Vagina (tissue), 2 donors: ENCODE measurements around the gene SLC25A21. TPM values are rescaled to one million over a fixed set of nuclear protein-coding genes. Genes with fewer than 3 reads are reported as not detected.

ENCODE experiments used
- DNase-seq, 2 donors: peaks; one replicate each; pipeline ENCODE4 v3.0.0-alpha.2; 2017; ENCODE audit errors: extremely low spot score in 2 of 2
- H3K27ac ChIP-seq: fragments of 200-600 bp; sonication (generic); one replicate; pipeline ENCODE4 v1.5.1; 2019
- H3K27me3 ChIP-seq: fragments of 200-600 bp; sonication (generic); one replicate; pipeline ENCODE4 v1.5.1; 2019
- H3K36me3 ChIP-seq, 2 donors: fragments of 200-600 bp; sonication (generic); one replicate each; pipeline ENCODE4 v1.5.1; 2017 to 2019
- H3K4me1 ChIP-seq: fragments of 200-600 bp; sonication (generic); one replicate; pipeline ENCODE4 v1.5.1; 2019
- H3K4me3 ChIP-seq, 2 donors: fragments of 200-600 bp; sonication (generic); 1 replicate in 1 of 2; 2 replicates in 1 of 2; pipeline ENCODE4 v1.5.1; 2016 to 2019
- H3K9me3 ChIP-seq: fragments of 200-600 bp; sonication (generic); one replicate; pipeline ENCODE4 v1.5.1; 2019
- CTCF ChIP-seq, 3 experiments: fragments of 450-650 bp in 2 of 3; fragments of 200-600 bp in 1 of 3; sonication (generic) in 1 of 3; IDR thresholded peaks; one replicate each; pipeline ENCODE4 v1.5.1; 2017 to 2019; ENCODE audit warnings: antibody characterized with exemption in 3 of 3, mild to moderate bottlenecking in 2 of 3, moderate library complexity in 2 of 3
- POLR2A ChIP-seq, 2 donors: fragments of 450-650 bp; IDR thresholded peaks; one replicate each; pipeline ENCODE4 v1.6.1; 2017; ENCODE audit warnings: antibody characterized with exemption in 2 of 2, mild to moderate bottlenecking in 2 of 2, moderate library complexity in 2 of 2
- POLR2AphosphoS5 ChIP-seq, 2 donors: sonication (generic); formaldehyde crosslinking; IDR thresholded peaks; one replicate each; pipeline ENCODE4 v1.9.0; 2017; ENCODE audit warnings: antibody characterized with exemption in 2 of 2, mild to moderate bottlenecking in 2 of 2, low read depth in 1 of 2; ENCODE audit not compliant: insufficient read depth in 1 of 2
- intact Hi-C: fragments of 100-400 bp; cut with DNase I; formaldehyde crosslinking; loops from one replicate; pipeline ENCODE4 v1.15.1; 2023
- total RNA-seq: library from RNA; depleted of rRNA; stranded (reverse); fragments of >200 nt; gene quantifications from one replicate; pipeline ENCODE4 v1.2.3, GENCODE V29; 2016

SLC25A21 gene
- total RNA-seq, 1 donor from 2014 or later, result 0.49 TPM

GRCh38 chr14:37198273-37198598 lies 25.8 kb upstream of the SLC25A21 start:
- TF ChIP-seq POLR2A (IDR thresholded peaks at IDR 0.05), result no peak
- TF ChIP-seq CTCF (IDR thresholded peaks at IDR 0.05), result no peak
- no peak for TF ChIP-seq POLR2AphosphoS5 (IDR thresholded peaks at IDR 0.05; ENCODE audit: insufficient read depth in 1 of 2, low read depth in 1 of 2)
- Histone ChIP-seq H3K27ac (peak overlapping the region; percentile 84), H3K4me1 (peaks cover 10% of the 10 kb centered on the region), H3K27me3 (no peaks in the 10 kb centered on the region), H3K4me3 (peak overlapping the region; percentile 56 to 61), H3K9me3 (no peaks in the 10 kb centered on the region), H3K36me3 (no peaks in the 10 kb centered on the region)
- DNase-seq, result no peak
- intact Hi-C loops, result no loop called here

- H3K36me3 ChIP-seq, result no peaks in the 10 kb centered on the region
- intact Hi-C loops, result no loop called here
- peaks cover 10% of the 10 kb centered on the region for H3K4me1 ChIP-seq
- no peaks in the 10 kb centered on the region for H3K27me3 ChIP-seq
- peak within 1 kb of the TSS; percentile 84 for H3K27ac ChIP-seq
- TF ChIP-seq POLR2AphosphoS5 (IDR thresholded peaks at IDR 0.05; ENCODE audit: insufficient read depth in 1 of 2, low read depth in 1 of 2) (peak in 1 of 2 donors; percentile 77), CTCF (IDR thresholded peaks at IDR 0.05) (peak in 2 of 3 experiments; percentile 6 to 12), POLR2A (IDR thresholded peaks at IDR 0.05) (peak in 1 of 2 donors; percentile 13)
- no peaks in the 10 kb centered on the region for H3K9me3 ChIP-seq
- no peak for DNase-seq
- peak within 1 kb of the TSS; percentile 56 to 61 for H3K4me3 ChIP-seq
Measured at GRCh38 chr14:37197421-37198272, 25.2 kb upstream of the SLC25A21 start, which contains the start of gene MIPOL1. MIPOL1 (plus strand) TSS chr14:37197937; CDS start chr14:37247889, 49,952 bp downstream.

GRCh38 chr14:37196604-37197420 lies 24.4 kb upstream of the SLC25A21 start:
- Histone ChIP-seq H3K4me1 (peaks cover 10% of the 10 kb centered on the region), H3K9me3 (no peaks in the 10 kb centered on the region), H3K36me3 (no peaks in the 10 kb centered on the region), H3K27ac (peak overlapping the region; percentile 84), H3K27me3 (no peaks in the 10 kb centered on the region), H3K4me3 (peak overlapping the region; percentile 56 to 61)
- intact Hi-C loops, result no loop called here
- TF ChIP-seq CTCF (IDR thresholded peaks at IDR 0.05) (no peak), POLR2A (IDR thresholded peaks at IDR 0.05) (no peak)
- no peak for DNase-seq

- no peak for TF ChIP-seq POLR2AphosphoS5 (IDR thresholded peaks at IDR 0.05; ENCODE audit: insufficient read depth in 1 of 2, low read depth in 1 of 2)
- no peak for TF ChIP-seq CTCF (IDR thresholded peaks at IDR 0.05)
- no peak for TF ChIP-seq POLR2A (IDR thresholded peaks at IDR 0.05)
- intact Hi-C loops, result no loop called here
- Histone ChIP-seq H3K4me1 (peaks cover 10% of the 10 kb centered on the region), H3K27me3 (no peaks in the 10 kb centered on the region), H3K4me3 (no peak overlapping the region), H3K36me3 (no peaks in the 10 kb centered on the region), H3K9me3 (no peaks in the 10 kb centered on the region), H3K27ac (no peak overlapping the region)
- DNase-seq, result no peak
Measured at GRCh38 chr14:37195327-37195726, 22.9 kb upstream of the SLC25A21 start.
